OCI-LY1 (cell line): Measurements from ENCODE around the gene BRI3BP.

ENCODE experiments used
- H2AFZ ChIP-seq: fragments of 200-600 bp; sonication (generic), shearing (Covaris generic); 2 replicates; pipeline ENCODE4 v1.6.0; 2014; ENCODE audit warnings: antibody characterized with exemption, mild to moderate bottlenecking, low read length
- H3F3A ChIP-seq: fragments of 200-600 bp; sonication (generic), shearing (Covaris generic); 2 replicates; pipeline ENCODE4 v1.6.0; 2014; ENCODE audit warnings: mild to moderate bottlenecking, antibody characterized with exemption, low read length, moderate library complexity; ENCODE audit not compliant: insufficient read depth
- H3K27ac ChIP-seq: fragments of 200-600 bp; sonication (generic); 2 replicates; pipeline ENCODE4 v1.5.1; 2014; ENCODE audit warnings: low read length, mixed run types, mild to moderate bottlenecking, low read depth; ENCODE audit not compliant: poor library complexity, severe bottlenecking
- H3K27me3 ChIP-seq: fragments of 200-600 bp; sonication (generic); 2 replicates; pipeline ENCODE4 v1.6.0; 2014; ENCODE audit warnings: antibody characterized with exemption, mild to moderate bottlenecking, low read length, moderate library complexity; ENCODE audit not compliant: insufficient read depth
- H3K36me3 ChIP-seq: fragments of 200-600 bp; sonication (generic); 2 replicates; pipeline ENCODE4 v1.6.1; 2014; ENCODE audit warnings: mild to moderate bottlenecking, antibody characterized with exemption, low read length, moderate library complexity, mixed read lengths; ENCODE audit not compliant: insufficient read depth
- H3K4me1 ChIP-seq: fragments of 200-600 bp; sonication (generic); 2 replicates; pipeline ENCODE4 v1.5.1; 2014; ENCODE audit warnings: mild to moderate bottlenecking, low read length, moderate library complexity; ENCODE audit not compliant: insufficient read depth, severe bottlenecking
- H3K4me2 ChIP-seq: fragments of 200-600 bp; sonication (generic), shearing (Covaris generic); 2 replicates; pipeline ENCODE4 v1.6.1; 2014; ENCODE audit warnings: low read length
- H3K4me3 ChIP-seq: fragments of 200-600 bp; sonication (generic); 2 replicates; pipeline ENCODE4 v1.5.1; 2014; ENCODE audit warnings: low read length, low read depth, mild to moderate bottlenecking, mixed read lengths; ENCODE audit not compliant: poor library complexity, severe bottlenecking
- H3K79me2 ChIP-seq: fragments of 200-600 bp; shearing (Covaris generic); 2 replicates; pipeline ENCODE4 v1.6.1; 2016; ENCODE audit warnings: mixed run types, low read length, mixed read lengths; ENCODE audit not compliant: insufficient read depth
- H3K9ac ChIP-seq: fragments of 200-600 bp; sonication (generic), shearing (Covaris generic); 2 replicates; pipeline ENCODE4 v1.6.1; 2014; ENCODE audit warnings: mild to moderate bottlenecking, low read length, mixed read lengths
- H3K9me2 ChIP-seq: fragments of 200-600 bp; sonication (generic), shearing (Covaris generic); 2 replicates; pipeline ENCODE4 v1.6.1; 2014; ENCODE audit warnings: low read depth, mild to moderate bottlenecking, low read length, mixed read lengths
- H3K9me3 ChIP-seq: fragments of 200-600 bp; shearing (Covaris generic); 2 replicates; pipeline ENCODE4 v1.6.1; 2014; ENCODE audit warnings: low read length, mixed read lengths
- H4K20me1 ChIP-seq: fragments of 200-600 bp; sonication (generic), shearing (Covaris generic); 2 replicates; pipeline ENCODE4 v1.6.0; 2016; ENCODE audit warnings: mild to moderate bottlenecking, low read length; ENCODE audit not compliant: insufficient read depth
- EZH2 ChIP-seq: fragments of 200-600 bp; sonication (generic), shearing (Covaris generic); IDR thresholded peaks from 2 replicates; pipeline ENCODE4 v1.8.0; 2017; ENCODE audit warnings: borderline replicate concordance, mixed run types, mild to moderate bottlenecking, antibody characterized with exemption, low read length, moderate library complexity, mixed read lengths
- TF ChIP-seq, protein P1 (sequence below): fragments of 200-600 bp; sonication (generic), shearing (Covaris generic); IDR thresholded peaks from 2 replicates; pipeline ENCODE4 v1.5.1; 2017; ENCODE audit warnings: mild to moderate bottlenecking, antibody characterized with exemption, low read length, moderate library complexity, mixed read lengths

Gene BRI3BP, protein sequence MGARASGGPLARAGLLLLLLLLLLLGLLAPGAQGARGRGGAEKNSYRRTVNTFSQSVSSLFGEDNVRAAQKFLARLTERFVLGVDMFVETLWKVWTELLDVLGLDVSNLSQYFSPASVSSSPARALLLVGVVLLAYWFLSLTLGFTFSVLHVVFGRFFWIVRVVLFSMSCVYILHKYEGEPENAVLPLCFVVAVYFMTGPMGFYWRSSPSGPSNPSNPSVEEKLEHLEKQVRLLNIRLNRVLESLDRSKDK

DNA sequence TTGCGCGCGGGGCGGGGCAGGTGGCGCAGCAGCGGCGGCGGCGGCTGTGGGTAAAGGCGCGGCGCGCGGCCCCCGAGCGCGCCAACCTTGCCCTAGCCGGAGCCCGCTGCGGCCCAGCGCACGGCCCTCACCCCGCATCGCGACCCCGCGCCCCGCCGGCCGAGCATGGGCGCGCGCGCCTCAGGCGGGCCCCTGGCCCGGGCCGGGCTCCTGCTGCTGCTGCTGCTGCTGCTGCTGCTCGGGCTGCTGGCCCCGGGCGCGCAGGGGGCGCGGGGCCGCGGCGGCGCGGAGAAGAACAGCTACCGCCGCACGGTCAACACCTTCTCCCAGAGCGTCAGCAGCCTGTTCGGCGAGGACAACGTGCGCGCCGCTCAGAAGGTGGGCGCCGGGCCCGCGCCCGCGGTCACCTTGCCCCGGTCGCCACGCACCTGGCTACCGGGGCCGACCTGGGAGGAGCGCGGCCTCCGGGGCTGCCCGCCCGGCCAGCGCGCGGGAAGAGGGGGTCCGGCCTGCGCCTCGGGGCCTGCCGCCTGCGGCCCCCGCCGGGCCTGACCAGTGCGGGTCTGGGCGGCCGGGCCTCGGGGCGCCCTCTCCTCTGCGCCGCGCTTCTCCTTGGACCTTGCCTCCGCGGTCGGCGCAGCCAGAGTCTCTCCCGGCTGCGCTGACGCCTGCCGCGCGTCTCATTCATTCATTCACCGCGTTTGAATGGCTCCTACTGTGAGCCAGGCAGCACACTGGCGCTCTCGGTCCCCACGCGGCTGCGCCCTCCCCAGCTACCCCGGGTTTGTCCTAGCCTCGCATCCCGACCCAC lies at the start of gene BRI3BP:
BRI3BP (plus strand) TSS at position 20 of the 811 bp plus-strand sequence; CDS start at position 166, 146 bp downstream.
- H3K27ac ChIP-seq = peak within 1 kb of the TSS; percentile 95
- peak within 1 kb of the TSS; percentile 97 for H3K4me2 ChIP-seq
- peaks cover 7% of the 10 kb centered on the region; the same call in 1 of the 2 replicates for H3F3A ChIP-seq
- H2AFZ ChIP-seq = peak within 1 kb of the TSS; percentile 85
- H3K9me2 ChIP-seq = no peaks in the 10 kb centered on the region
- H3K4me3 ChIP-seq = peak within 1 kb of the TSS; percentile 75
- H3K9me3 ChIP-seq = no peaks in the 10 kb centered on the region
- H4K20me1 ChIP-seq = no peaks in the 10 kb centered on the region
- no peak for TF ChIP-seq EZH2
- TF ChIP-seq, protein P1, sequence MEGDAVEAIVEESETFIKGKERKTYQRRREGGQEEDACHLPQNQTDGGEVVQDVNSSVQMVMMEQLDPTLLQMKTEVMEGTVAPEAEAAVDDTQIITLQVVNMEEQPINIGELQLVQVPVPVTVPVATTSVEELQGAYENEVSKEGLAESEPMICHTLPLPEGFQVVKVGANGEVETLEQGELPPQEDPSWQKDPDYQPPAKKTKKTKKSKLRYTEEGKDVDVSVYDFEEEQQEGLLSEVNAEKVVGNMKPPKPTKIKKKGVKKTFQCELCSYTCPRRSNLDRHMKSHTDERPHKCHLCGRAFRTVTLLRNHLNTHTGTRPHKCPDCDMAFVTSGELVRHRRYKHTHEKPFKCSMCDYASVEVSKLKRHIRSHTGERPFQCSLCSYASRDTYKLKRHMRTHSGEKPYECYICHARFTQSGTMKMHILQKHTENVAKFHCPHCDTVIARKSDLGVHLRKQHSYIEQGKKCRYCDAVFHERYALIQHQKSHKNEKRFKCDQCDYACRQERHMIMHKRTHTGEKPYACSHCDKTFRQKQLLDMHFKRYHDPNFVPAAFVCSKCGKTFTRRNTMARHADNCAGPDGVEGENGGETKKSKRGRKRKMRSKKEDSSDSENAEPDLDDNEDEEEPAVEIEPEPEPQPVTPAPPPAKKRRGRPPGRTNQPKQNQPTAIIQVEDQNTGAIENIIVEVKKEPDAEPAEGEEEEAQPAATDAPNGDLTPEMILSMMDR = no peak
- H3K36me3 ChIP-seq = peaks cover 15% of the 10 kb centered on the region; the same call in 1 of the 2 replicates
- H3K79me2 ChIP-seq = peaks cover 46% of the 10 kb centered on the region
- H3K27me3 ChIP-seq = no peaks in the 10 kb centered on the region
- peak within 1 kb of the TSS; percentile 84 for H3K9ac ChIP-seq
- peaks cover 33% of the 10 kb centered on the region for H3K4me1 ChIP-seq

DNA sequence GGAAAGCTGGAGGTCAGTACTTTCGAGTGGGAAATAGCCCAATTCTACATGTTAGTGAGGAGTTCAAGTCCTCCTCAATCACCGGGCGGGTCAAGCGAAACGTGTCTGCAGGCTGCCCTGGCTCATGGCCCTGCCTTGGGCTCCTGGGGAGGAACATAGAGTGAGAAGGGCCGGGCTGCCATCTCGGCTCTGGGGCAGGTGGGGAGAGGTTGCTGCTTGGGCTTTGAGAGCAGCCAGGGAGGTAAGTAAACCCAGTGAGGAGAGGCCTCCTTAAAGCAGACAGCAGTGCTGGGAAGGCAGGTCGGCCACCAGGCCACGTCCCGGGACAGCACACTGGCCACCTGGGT lies 47.0 kb upstream of the BRI3BP start:
- no peaks in the 10 kb centered on the region for H3K9me3 ChIP-seq
- no peaks in the 10 kb centered on the region for H3F3A ChIP-seq
- TF ChIP-seq, protein P1 = no peak
- no peak for TF ChIP-seq EZH2
- H3K4me1 ChIP-seq = no peaks in the 10 kb centered on the region
- no peaks in the 10 kb centered on the region for H3K27me3 ChIP-seq
- no peak overlapping the region for H3K27ac ChIP-seq
- H4K20me1 ChIP-seq = no peaks in the 10 kb centered on the region
- H3K79me2 ChIP-seq = no peaks in the 10 kb centered on the region
- peaks cover 44% of the 10 kb centered on the region for H3K36me3 ChIP-seq
- H3K4me2 ChIP-seq = no peak overlapping the region
- no peak overlapping the region for H3K4me3 ChIP-seq
- no peak overlapping the region for H2AFZ ChIP-seq
- no peaks in the 10 kb centered on the region for H3K9me2 ChIP-seq
- no peak overlapping the region for H3K9ac ChIP-seq

DNA sequence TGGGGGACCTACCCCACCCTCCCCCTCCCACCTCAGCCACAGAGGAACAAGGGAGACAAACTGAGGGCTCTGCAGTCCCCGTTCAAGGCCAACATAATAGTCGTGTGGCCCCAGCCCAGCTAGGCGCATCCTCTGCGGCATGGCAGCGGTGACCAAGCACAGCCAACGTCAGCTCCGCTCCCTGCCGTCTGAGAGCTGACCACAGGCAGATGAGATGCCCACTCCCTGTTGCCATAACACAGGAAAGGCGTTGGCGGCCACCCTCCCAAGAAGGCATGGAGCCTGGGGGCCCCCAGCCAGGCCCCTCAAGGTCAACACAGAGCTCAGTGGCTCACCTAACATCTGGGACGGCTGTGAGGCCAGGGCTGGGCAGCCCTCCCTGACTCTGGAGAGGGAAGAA lies 46.4 kb upstream of the BRI3BP start:
- no peak overlapping the region for H2AFZ ChIP-seq
- H3K4me2 ChIP-seq = no peak overlapping the region
- no peaks in the 10 kb centered on the region for H3K79me2 ChIP-seq
- H3F3A ChIP-seq = no peaks in the 10 kb centered on the region
- H3K27ac ChIP-seq = no peak overlapping the region
- H3K36me3 ChIP-seq = peaks cover 50% of the 10 kb centered on the region
- no peaks in the 10 kb centered on the region for H4K20me1 ChIP-seq
- no peak overlapping the region for H3K4me3 ChIP-seq
- no peak overlapping the region for H3K9ac ChIP-seq
- no peaks in the 10 kb centered on the region for H3K9me2 ChIP-seq
- no peaks in the 10 kb centered on the region for H3K27me3 ChIP-seq
- H3K4me1 ChIP-seq = no peaks in the 10 kb centered on the region
- TF ChIP-seq, protein P1 = no peak
- TF ChIP-seq EZH2 = no peak
- no peaks in the 10 kb centered on the region for H3K9me3 ChIP-seq
